K562 (cell line): ENCODE results near the gene A1BG. TPM values are rescaled to one million over a fixed set of nuclear protein-coding genes. Genes with fewer than 3 reads are reported as not detected.

Experiments
- BRF2 ChIP-seq: IDR thresholded peaks from 3 replicates; pipeline ENCODE4 v1.6.1; 2011; ENCODE audit warnings: borderline replicate concordance, mild to moderate bottlenecking; ENCODE audit not compliant: insufficient read length, insufficient read depth
- ELF1 ChIP-seq: fragments of 200-800 bp; sonication (Bioruptor generic); IDR thresholded peaks from 2 replicates; pipeline ENCODE4 v1.6.1; 2016; ENCODE audit warnings: missing genetic modification characterization, missing compliant biosample characterization
- ELF2 ChIP-seq: fragments of 250-450 bp; sonication (Bioruptor Pico); IDR thresholded peaks from 2 replicates; pipeline ENCODE4 v1.5.0; 2021; ENCODE audit warnings: mild to moderate bottlenecking
- FOXJ2 ChIP-seq: fragments of 200-800 bp; sonication (Bioruptor generic); IDR thresholded peaks from 2 replicates; pipeline ENCODE4 v1.6.1; 2016; ENCODE audit warnings: missing genetic modification characterization, missing compliant biosample characterization
- ILF3 ChIP-seq: fragments of 450-650 bp; IDR thresholded peaks from 2 replicates; pipeline ENCODE4 v1.6.1; 2018; ENCODE audit warnings: antibody characterized with exemption, mild to moderate bottlenecking, moderate library complexity, borderline replicate concordance
- KLF6 ChIP-seq: fragments of 250-450 bp; sonication (Bioruptor Pico); IDR thresholded peaks from 2 replicates; pipeline ENCODE4 v1.4.0; 2020; ENCODE audit warnings: mild to moderate bottlenecking, moderate library complexity, borderline replicate concordance
- LCOR ChIP-seq: sonication (generic); formaldehyde crosslinking; IDR thresholded peaks from 2 replicates; pipeline ENCODE4 v1.8.0; 2022; ENCODE audit warnings: mild to moderate bottlenecking, missing genetic modification reagents
- MAFK ChIP-seq: IDR thresholded peaks from 2 replicates; pipeline ENCODE4 v1.6.1; 2011; ENCODE audit warnings: low read length, improper control_type of control experiment
- MCM2 ChIP-seq: fragments of 450-650 bp; IDR thresholded peaks from 2 replicates; pipeline ENCODE4 v1.6.1; 2017; ENCODE audit warnings: low read depth, mild to moderate bottlenecking
- POLR2A ChIP-seq: fragments of 450-650 bp; conservative IDR thresholded peaks from 2 replicates; pipeline ENCODE4 v1.6.1; 2016
- PTTG1 ChIP-seq: fragments of 450-650 bp; IDR thresholded peaks from 2 replicates; pipeline ENCODE4 v1.6.1; 2016; ENCODE audit warnings: low read depth, mild to moderate bottlenecking, missing genetic modification characterization, missing compliant biosample characterization
- RERE ChIP-seq: sonication (generic); formaldehyde crosslinking; IDR thresholded peaks from 2 replicates; pipeline ENCODE4 v1.8.0; 2023; ENCODE audit warnings: missing genetic modification reagents, mild to moderate bottlenecking, borderline replicate concordance
- SAP30 ChIP-seq: fragments of 200-600 bp; sonication (generic); IDR thresholded peaks from 2 replicates; pipeline ENCODE4 v1.6.1; 2012; ENCODE audit warnings: borderline replicate concordance, low read depth, mild to moderate bottlenecking, moderate library complexity, low read length, control low read depth, inconsistent platforms; ENCODE audit not compliant: insufficient read depth, poor library complexity, severe bottlenecking
- SMAD1 ChIP-seq: fragments of 150-350 bp; IDR thresholded peaks from 2 replicates; pipeline ENCODE4 v1.6.1; 2014; ENCODE audit warnings: low read length, low read depth; ENCODE audit not compliant: partially characterized antibody
- SPI1 ChIP-seq: IDR thresholded peaks from 2 replicates; pipeline ENCODE4 v1.6.1; 2011; ENCODE audit warnings: low read depth, low read length, control low read depth, borderline replicate concordance
- XRCC5 ChIP-seq: fragments of 200-400 bp; formaldehyde crosslinking; IDR thresholded peaks from 2 replicates; pipeline ENCODE4 v1.6.1; 2017; ENCODE audit warnings: low read depth, mild to moderate bottlenecking, low read length
- ZNF133 ChIP-seq: fragments of 250-450 bp; sonication (Bioruptor Pico); IDR thresholded peaks from 2 replicates; pipeline ENCODE4 v1.4.0; 2020; ENCODE audit warnings: mild to moderate bottlenecking
- ZNF277 ChIP-seq: fragments of 250-450 bp; sonication (Bioruptor Pico); IDR thresholded peaks from 2 replicates; pipeline ENCODE4 v1.8.0; 2022; ENCODE audit warnings: inconsistent platforms, mild to moderate bottlenecking, moderate library complexity, borderline replicate concordance
- ZNF444 ChIP-seq: fragments of 250-450 bp; sonication (Bioruptor Pico); IDR thresholded peaks from 2 replicates; pipeline ENCODE4 v1.4.0; 2020; ENCODE audit warnings: mild to moderate bottlenecking, moderate library complexity
- polyA plus RNA-seq, 8 experiments: library from polyadenylated mRNA; depleted of rRNA in 4 of 8; stranded (reverse) in 5 of 8; unstranded in 3 of 8; fragments of >200 nt; fragmentation: Nextera tagmentation in 2 of 8; fragmentation: Illumina TruSeq in 1 of 8; extraction: Ambion mirVana in 2 of 8; extraction: Trizol in 1 of 8; gene quantifications; 2 replicates each; pipeline versions ENCODE4 v1.2.1 to v1.2.3, GENCODE V29; 2011 to 2014; ENCODE audit warnings: inconsistent platforms in 1 of 8, missing spikeins in 1 of 8
- total RNA-seq, 7 experiments: library from RNA; depleted of rRNA in 6 of 7; stranded (reverse); fragments of >200 nt in 6 of 7; fragmentation: Illumina TruSeq in 2 of 7; extraction: Trizol in 2 of 7; gene quantifications; 2 replicates each; pipeline versions ENCODE4 v1.2.1 to v1.2.3, GENCODE V29; 2011 to 2021; ENCODE audit warnings: low replicate concordance in 1 of 7

The A1BG gene
- total and polyA plus RNA-seq, 9 of the 15 experiments (the other 6 are each of a cell fraction or from before 2014, with no cell fraction given): 0.10 to 19.8 (median 2.6) TPM

GRCh38 chr19:58362272-58362994 lies 9.1 kb upstream of the A1BG start, which contains the start of gene ZNF497 (continued):
- TF ChIP-seq ZNF277 (CRISPR knock-in tag) (no peak), SPI1 (no peak), MAFK (no peak), ILF3 (no peak; the same call in 1 of the 2 replicates), RERE (CRISPR knock-in tag) (no peak), KLF6 (CRISPR knock-in tag) (no peak), BRF2 (no peak), SMAD1 (no peak), SAP30 (peak; percentile 92), ZNF133 (CRISPR knock-in tag) (no peak), ZNF444 (CRISPR knock-in tag) (no peak), PTTG1 (tag) (no peak), FOXJ2 (peak; percentile 94), ELF2 (CRISPR knock-in tag) (peak; percentile 92), XRCC5 (0 out of 2 replicates have a peak, but pooled peaks have one; percentile 17), LCOR (CRISPR knock-in tag) (peak; percentile 10; the same call in 1 of the 2 replicates), ELF1 (tag) (peak; percentile 95), POLR2A (peak; percentile 95), MCM2 (no peak)
